Kidney epithelial cell (primary cell): ENCODE data around the gene LY9. TPM values are rescaled to one million over a fixed set of nuclear protein-coding genes. Genes with fewer than 3 reads are reported as not detected.

Experiments
- DNase-seq: peaks from one replicate; pipeline ENCODE4 v3.0.0-alpha.2; 2010; ENCODE audit warnings: low read depth
- H3K27me3 ChIP-seq: 2 replicates; pipeline ENCODE4 v1.6.0; 2011; ENCODE audit warnings: low read length; ENCODE audit not compliant: control insufficient read depth, insufficient read depth
- H3K36me3 ChIP-seq: 2 replicates; pipeline ENCODE4 v1.5.1; 2011; ENCODE audit warnings: low read length; ENCODE audit not compliant: control insufficient read depth, insufficient read depth
- H3K4me3 ChIP-seq: 2 replicates; pipeline ENCODE4 v1.5.1; 2011; ENCODE audit warnings: low read depth, mild to moderate bottlenecking, control low read depth, low read length
- CTCF ChIP-seq: IDR thresholded peaks from 2 replicates; pipeline ENCODE4 v1.5.1; 2011; ENCODE audit warnings: mild to moderate bottlenecking, moderate library complexity, low read length, control low read depth, inconsistent platforms; ENCODE audit not compliant: insufficient read depth, poor library complexity, severe bottlenecking
- total RNA-seq: library from RNA; depleted of rRNA; stranded (reverse); fragments of >200 nt; gene quantifications from 2 replicates; pipeline ENCODE4 v1.2.3, GENCODE V29; 2015

Gene LY9
- total RNA-seq, 1 donor from 2014 or later, result not detected

GRCh38 chr1:160814856-160815255 lies 18.9 kb downstream of the LY9 start:
- TF ChIP-seq CTCF, result no peak
- H3K36me3 ChIP-seq, result no peaks in the 10 kb centered on the region
- no peak overlapping the region for H3K4me3 ChIP-seq
- H3K27me3 ChIP-seq, result no peaks in the 10 kb centered on the region
- DNase-seq, result no peak

DNA sequence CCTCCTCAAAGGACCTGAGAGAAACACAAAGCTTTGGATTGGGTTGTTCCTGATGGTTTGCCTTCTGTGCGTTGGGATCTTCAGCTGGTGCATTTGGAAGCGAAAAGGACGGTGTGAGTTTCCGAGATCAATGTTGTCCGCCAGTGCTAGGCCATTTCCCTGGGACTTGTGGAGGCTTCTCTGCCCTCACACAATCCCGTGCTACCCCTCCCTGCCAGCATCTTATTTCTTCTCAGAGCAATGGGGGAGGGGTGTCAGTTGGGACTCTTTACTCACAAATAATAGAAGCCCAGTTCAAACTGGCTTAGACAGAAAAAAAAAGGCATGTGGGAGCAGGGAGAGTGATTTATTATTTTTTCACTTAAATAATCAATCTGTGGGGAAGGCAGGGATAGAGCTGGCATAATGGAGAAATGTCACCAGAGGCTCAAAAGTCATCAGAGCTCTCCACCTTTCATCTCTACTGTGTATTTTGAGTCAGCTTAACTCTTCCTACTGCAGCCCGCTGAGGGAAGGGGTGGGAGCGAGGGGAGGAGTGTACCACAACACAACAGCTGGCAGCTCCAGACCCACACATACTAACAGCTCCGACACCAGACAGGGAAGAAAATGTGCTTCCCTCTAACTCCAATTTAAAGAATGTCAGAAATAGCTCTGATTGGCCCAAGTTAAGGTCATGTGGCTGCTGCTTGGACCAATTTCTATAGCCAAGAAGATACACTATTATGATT lies 22.4 kb downstream of the LY9 start:
- TF ChIP-seq CTCF, result no peak
- H3K36me3 ChIP-seq, result no peaks in the 10 kb centered on the region
- DNase-seq, result no peak

DNA sequence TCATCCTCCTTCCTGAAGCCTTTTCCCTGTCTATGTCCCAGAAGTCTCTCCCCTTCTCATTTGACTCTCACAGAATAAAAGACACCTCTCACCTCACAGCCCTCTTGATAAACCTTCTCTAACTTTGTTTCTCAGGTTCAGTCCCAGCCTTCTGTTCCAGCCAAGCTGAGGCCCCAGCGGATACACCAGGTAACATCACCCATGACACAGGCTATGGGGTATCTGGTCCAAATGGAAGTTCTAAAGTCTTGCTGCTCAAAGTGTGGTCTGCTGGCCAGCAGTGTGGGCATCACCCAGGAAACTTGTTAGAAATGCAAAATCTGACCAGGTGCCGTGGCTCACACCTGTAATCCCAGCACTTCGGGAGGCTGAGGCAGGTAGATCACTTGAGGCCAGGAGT lies 23.2 kb downstream of the LY9 start:
- H3K36me3 ChIP-seq, result no peaks in the 10 kb centered on the region
- H3K27me3 ChIP-seq, result no peaks in the 10 kb centered on the region
- no peak overlapping the region for H3K4me3 ChIP-seq
- no peak for TF ChIP-seq CTCF
- DNase-seq, result no peak

More for the DNA sequence above, 22.4 kb downstream of the LY9 start:
- H3K27me3 ChIP-seq, result no peaks in the 10 kb centered on the region
- no peak overlapping the region for H3K4me3 ChIP-seq

GRCh38 chr1:160821627-160822026 lies 25.7 kb downstream of the LY9 start:
- TF ChIP-seq CTCF, result no peak
- Histone ChIP-seq H3K27me3 (no peaks in the 10 kb centered on the region), H3K4me3 (no peak overlapping the region), H3K36me3 (no peaks in the 10 kb centered on the region)
- DNase-seq, result no peak

- Histone ChIP-seq H3K27me3 (no peaks in the 10 kb centered on the region), H3K4me3 (no peak overlapping the region), H3K36me3 (no peaks in the 10 kb centered on the region)
- TF ChIP-seq CTCF, result no peak
- no peak for DNase-seq
These were observed 27.3 kb downstream of the LY9 start for GRCh38 chr1:160823296-160823695.

GRCh38 chr1:160826546-160826945 lies 30.6 kb downstream of the LY9 start:
- Histone ChIP-seq H3K27me3 (no peaks in the 10 kb centered on the region), H3K36me3 (no peaks in the 10 kb centered on the region), H3K4me3 (no peak overlapping the region)
- DNase-seq, result no peak
- no peak for TF ChIP-seq CTCF
